Prostate gland (tissue), 2 donors: ENCODE data around the gene PTPRD.

Experiments
- CTCF ChIP-seq, 4 experiments: fragments of 200-600 bp in 2 of 4; fragments of 450-650 bp in 2 of 4; sonication (generic) in 2 of 4; IDR thresholded peaks; 1 replicate in 3 of 4; 2 replicates in 1 of 4; pipeline ENCODE4 v1.5.1; 2016 to 2019; ENCODE audit warnings: antibody characterized with exemption in 4 of 4, mild to moderate bottlenecking in 2 of 4, moderate library complexity in 2 of 4
- POLR2A ChIP-seq: fragments of 450-650 bp; IDR thresholded peaks from one replicate; pipeline ENCODE4 v1.6.1; 2016; ENCODE audit warnings: antibody characterized with exemption, mild to moderate bottlenecking
- POLR2AphosphoS5 ChIP-seq: sonication (generic); formaldehyde crosslinking; IDR thresholded peaks from one replicate; pipeline ENCODE4 v1.6.1; 2017; ENCODE audit warnings: antibody characterized with exemption

- TF ChIP-seq CTCF (IDR thresholded peaks at IDR 0.05), result no peak
- TF ChIP-seq POLR2A, result no peak
- TF ChIP-seq POLR2AphosphoS5, result no peak
Measured at GRCh38 chr9:8434621-8435020, 2178.2 kb downstream of the PTPRD start.
